SK-N-SH treated with all-trans-retinoic acid at 6 μM for 48 hours (cell line): Measurements from ENCODE around the gene CLEC6A.
"Not testable (repeated sequence)": the region's sequence is repeated elsewhere in the genome, so short reads cannot be mapped to it uniquely, and the experiment has no call there.

Experiments
- ATAC-seq: fragments of 200-7000 bp; cut with Tn5 transposase; 3 replicates; pipeline ENCODE4 v1.9.1; 2020; ENCODE audit warnings: mild to moderate bottlenecking, moderate library complexity
- ARNTL ChIP-seq: fragments of 450-650 bp; formaldehyde crosslinking; IDR thresholded peaks from 2 replicates; pipeline ENCODE4 v1.5.0; 2020; ENCODE audit warnings: low read depth, mild to moderate bottlenecking, moderate library complexity, borderline replicate concordance
- BACH2 ChIP-seq: fragments of 250-450 bp; sonication (Bioruptor Pico); IDR thresholded peaks from 2 replicates; pipeline ENCODE4 v1.9.0; 2021; ENCODE audit warnings: mild to moderate bottlenecking, borderline replicate concordance
- CREB5 ChIP-seq: fragments of 250-450 bp; sonication (Bioruptor Pico); IDR thresholded peaks from 2 replicates; pipeline ENCODE4 v1.5.1; 2020; ENCODE audit warnings: low read depth, mild to moderate bottlenecking, moderate library complexity
- CSDC2 ChIP-seq: fragments of 250-450 bp; sonication (Bioruptor Pico); IDR thresholded peaks from 2 replicates; pipeline ENCODE4 v1.5.0; 2020; ENCODE audit warnings: mild to moderate bottlenecking, moderate library complexity
- CSRNP3 ChIP-seq: fragments of 250-450 bp; sonication (Bioruptor Pico); IDR thresholded peaks from 2 replicates; pipeline ENCODE4 v1.5.1; 2021; ENCODE audit warnings: mild to moderate bottlenecking, moderate library complexity
- ESRRG ChIP-seq: fragments of 250-450 bp; sonication (Bioruptor Pico); IDR thresholded peaks from 2 replicates; pipeline ENCODE4 v1.6.1; 2021; ENCODE audit warnings: mild to moderate bottlenecking
- GLIS3 ChIP-seq: fragments of 250-450 bp; sonication (Bioruptor Pico); IDR thresholded peaks from 2 replicates; pipeline ENCODE4 v1.5.0; 2020; ENCODE audit warnings: mild to moderate bottlenecking, moderate library complexity
- ISL1 ChIP-seq: fragments of 250-450 bp; sonication (Bioruptor Pico); IDR thresholded peaks from 2 replicates; pipeline ENCODE4 v2.1.2; 2022; ENCODE audit warnings: mild to moderate bottlenecking, moderate library complexity
- OSR1 ChIP-seq: fragments of 250-450 bp; sonication (Bioruptor Pico); IDR thresholded peaks from 2 replicates; pipeline ENCODE4 v1.8.0; 2022; ENCODE audit warnings: moderate library complexity, mild to moderate bottlenecking, inconsistent platforms
- PATZ1 ChIP-seq: fragments of 250-450 bp; sonication (Bioruptor Pico); IDR thresholded peaks from 2 replicates; pipeline ENCODE4 v1.8.0; 2020; ENCODE audit warnings: mild to moderate bottlenecking, moderate library complexity, borderline replicate concordance
- POU6F1 ChIP-seq: fragments of 250-450 bp; sonication (Bioruptor Pico); IDR thresholded peaks from 2 replicates; pipeline ENCODE4 v1.8.0; 2021; ENCODE audit warnings: low read depth, mild to moderate bottlenecking, moderate library complexity, borderline replicate concordance
- PPARA ChIP-seq: fragments of 250-450 bp; sonication (Bioruptor Pico); IDR thresholded peaks from 2 replicates; pipeline ENCODE4 v1.5.0; 2020; ENCODE audit warnings: mild to moderate bottlenecking, borderline replicate concordance
- RARB ChIP-seq: fragments of 250-450 bp; sonication (Bioruptor Pico); IDR thresholded peaks from 2 replicates; pipeline ENCODE4 v1.8.0; 2021; ENCODE audit warnings: mild to moderate bottlenecking, moderate library complexity
- TCF4 ChIP-seq: fragments of 250-450 bp; sonication (Bioruptor Pico); IDR thresholded peaks from 2 replicates; pipeline ENCODE4 v1.8.0; 2021; ENCODE audit warnings: mild to moderate bottlenecking, moderate library complexity, borderline replicate concordance
- TOX ChIP-seq: fragments of 250-450 bp; sonication (Bioruptor Pico); IDR thresholded peaks from 2 replicates; pipeline ENCODE4 v1.8.0; 2021; ENCODE audit warnings: mild to moderate bottlenecking, moderate library complexity, borderline replicate concordance
- TSHZ2 ChIP-seq: fragments of 250-450 bp; sonication (Bioruptor Pico); IDR thresholded peaks from 2 replicates; pipeline ENCODE4 v1.5.0; 2020; ENCODE audit warnings: mild to moderate bottlenecking, moderate library complexity
- ZFP3 ChIP-seq: fragments of 250-450 bp; sonication (Bioruptor Pico); IDR thresholded peaks from 2 replicates; pipeline ENCODE4 v1.5.0; 2020; ENCODE audit warnings: mild to moderate bottlenecking, moderate library complexity
- ZFP30 ChIP-seq: fragments of 450-650 bp; formaldehyde crosslinking; IDR thresholded peaks from 2 replicates; pipeline ENCODE4 v1.5.0; 2022; ENCODE audit warnings: mild to moderate bottlenecking, moderate library complexity
- ZNF565 ChIP-seq: fragments of 450-650 bp; formaldehyde crosslinking; conservative IDR thresholded peaks from 2 replicates; pipeline ENCODE4 v1.5.0; 2020; ENCODE audit warnings: low read depth, mild to moderate bottlenecking, moderate library complexity
- ZNF70 ChIP-seq: fragments of 450-650 bp; formaldehyde crosslinking; IDR thresholded peaks from 2 replicates; pipeline ENCODE4 v1.5.0; 2020; ENCODE audit warnings: mild to moderate bottlenecking, moderate library complexity
- ZNF8 ChIP-seq: fragments of 450-650 bp; formaldehyde crosslinking; IDR thresholded peaks from 2 replicates; pipeline ENCODE4 v1.5.0; 2020; ENCODE audit warnings: mild to moderate bottlenecking, moderate library complexity

CLEC6A gene

GRCh38 chr12:8455727-8456360 lies at the start of gene CLEC6A:
CLEC6A (plus strand) TSS chr12:8455962; CDS start chr12:8456112, 150 bp downstream.
- ATAC-seq = no peak

GRCh38 chr12:8419576-8419975 lies 36.2 kb upstream of the CLEC6A start:
- ATAC-seq = not testable (repeated sequence)

More at GRCh38 chr12:8455727-8456360, at the start of gene CLEC6A:
- no peak for TF ChIP-seq ZNF70 (CRISPR knock-in tag)
- TF ChIP-seq GLIS3 (CRISPR knock-in tag) = no peak
- no peak for TF ChIP-seq CREB5 (CRISPR knock-in tag)
- no peak for TF ChIP-seq PPARA (CRISPR knock-in tag)
- no peak for TF ChIP-seq POU6F1 (CRISPR knock-in tag)
- no peak for TF ChIP-seq PATZ1
- no peak for TF ChIP-seq ISL1
- no peak for TF ChIP-seq OSR1 (CRISPR knock-in tag)
- TF ChIP-seq TSHZ2 = no peak
- TF ChIP-seq ZNF8 = no peak
- no peak for TF ChIP-seq ESRRG (CRISPR knock-in tag)
- TF ChIP-seq ZFP30 (CRISPR knock-in tag) = no peak
- no peak for TF ChIP-seq RARB
- no peak for TF ChIP-seq ZFP3
- TF ChIP-seq TOX = no peak

GRCh38 chr12:8420506-8420905 lies 35.3 kb upstream of the CLEC6A start:
- no peak for ATAC-seq
- TF ChIP-seq CSRNP3 (CRISPR knock-in tag) (no peak), ZNF565 (no peak)

- not testable (repeated sequence) for ATAC-seq
Observed at GRCh38 chr12:8444536-8445278, 11.1 kb upstream of the CLEC6A start.

GRCh38 chr12:8445731-8446130 lies 10.0 kb upstream of the CLEC6A start:
- no peak for ATAC-seq
- TF ChIP-seq ZNF565 (no peak), ARNTL (CRISPR knock-in tag) (no peak), ZNF8 (no peak), CSDC2 (CRISPR knock-in tag) (no peak), BACH2 (CRISPR knock-in tag) (no peak), ISL1 (no peak), ZNF70 (CRISPR knock-in tag) (no peak), OSR1 (CRISPR knock-in tag) (no peak), GLIS3 (CRISPR knock-in tag) (no peak), ESRRG (CRISPR knock-in tag) (no peak), ZFP3 (no peak), TCF4 (CRISPR knock-in tag) (no peak)
- TF ChIP-seq, all 23 proteins: peak for 0
